HG03521 (cell line): ENCODE results near the gene AP1G2.
"Not testable (repeated sequence)": the region's sequence is repeated elsewhere in the genome, so short reads cannot be mapped to it uniquely, and the experiment has no call there.

ENCODE experiments used
- ATAC-seq: cut with Tn5 transposase; IDR thresholded peaks from one replicate; pipeline ENCODE4 v1.9.1; 2021; ENCODE audit warnings: mild to moderate bottlenecking, moderate library complexity; ENCODE audit not compliant: unreplicated experiment

AP1G2 gene, protein sequence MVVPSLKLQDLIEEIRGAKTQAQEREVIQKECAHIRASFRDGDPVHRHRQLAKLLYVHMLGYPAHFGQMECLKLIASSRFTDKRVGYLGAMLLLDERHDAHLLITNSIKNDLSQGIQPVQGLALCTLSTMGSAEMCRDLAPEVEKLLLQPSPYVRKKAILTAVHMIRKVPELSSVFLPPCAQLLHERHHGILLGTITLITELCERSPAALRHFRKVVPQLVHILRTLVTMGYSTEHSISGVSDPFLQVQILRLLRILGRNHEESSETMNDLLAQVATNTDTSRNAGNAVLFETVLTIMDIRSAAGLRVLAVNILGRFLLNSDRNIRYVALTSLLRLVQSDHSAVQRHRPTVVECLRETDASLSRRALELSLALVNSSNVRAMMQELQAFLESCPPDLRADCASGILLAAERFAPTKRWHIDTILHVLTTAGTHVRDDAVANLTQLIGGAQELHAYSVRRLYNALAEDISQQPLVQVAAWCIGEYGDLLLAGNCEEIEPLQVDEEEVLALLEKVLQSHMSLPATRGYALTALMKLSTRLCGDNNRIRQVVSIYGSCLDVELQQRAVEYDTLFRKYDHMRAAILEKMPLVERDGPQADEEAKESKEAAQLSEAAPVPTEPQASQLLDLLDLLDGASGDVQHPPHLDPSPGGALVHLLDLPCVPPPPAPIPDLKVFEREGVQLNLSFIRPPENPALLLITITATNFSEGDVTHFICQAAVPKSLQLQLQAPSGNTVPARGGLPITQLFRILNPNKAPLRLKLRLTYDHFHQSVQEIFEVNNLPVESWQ

DNA sequence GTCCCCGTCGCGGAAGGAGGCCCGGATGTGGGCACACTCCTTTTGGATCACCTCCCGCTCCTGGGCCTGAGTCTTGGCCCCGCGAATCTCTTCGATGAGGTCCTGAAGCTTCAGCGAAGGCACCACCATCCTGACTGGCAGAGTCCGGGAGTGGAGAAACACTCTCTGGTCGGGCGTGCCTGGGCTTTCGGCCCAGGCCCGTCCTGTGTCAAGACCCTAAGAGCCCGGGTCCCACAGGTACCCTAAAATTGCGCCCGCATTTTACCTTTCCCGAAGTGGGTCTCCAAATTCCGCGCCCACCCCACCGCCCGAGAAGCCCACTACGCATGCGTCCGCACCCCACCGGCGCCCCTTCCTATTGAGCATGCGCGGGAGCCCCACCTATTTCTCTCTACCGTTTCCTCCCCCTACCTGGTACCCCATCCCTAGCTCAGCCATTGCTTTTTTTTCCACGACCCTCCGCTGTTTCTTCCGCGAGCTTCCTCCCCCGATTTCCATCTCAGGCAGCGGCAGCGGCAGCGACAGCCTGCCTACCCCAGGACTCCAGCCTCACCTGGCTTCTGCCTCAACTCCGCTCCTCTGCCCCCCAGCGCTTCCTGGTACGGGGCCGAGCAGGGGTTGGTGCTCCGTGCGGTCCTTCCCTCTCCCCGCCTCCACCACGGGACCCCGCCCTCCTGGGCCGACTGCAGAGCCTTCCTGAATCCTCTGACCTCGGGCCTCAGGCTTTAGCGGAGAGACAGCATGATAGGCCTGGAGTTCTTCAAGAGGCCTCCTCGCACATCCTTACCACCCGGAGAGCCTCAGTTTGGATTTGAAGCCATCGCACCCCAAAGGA, at the start of gene AP1G2:
TSS of gene AP1G2 (minus strand) at position 606 of the 835 bp plus-strand sequence. CDS start at position 129, 477 bp downstream.
- ATAC-seq, result peak; percentile 80

DNA sequence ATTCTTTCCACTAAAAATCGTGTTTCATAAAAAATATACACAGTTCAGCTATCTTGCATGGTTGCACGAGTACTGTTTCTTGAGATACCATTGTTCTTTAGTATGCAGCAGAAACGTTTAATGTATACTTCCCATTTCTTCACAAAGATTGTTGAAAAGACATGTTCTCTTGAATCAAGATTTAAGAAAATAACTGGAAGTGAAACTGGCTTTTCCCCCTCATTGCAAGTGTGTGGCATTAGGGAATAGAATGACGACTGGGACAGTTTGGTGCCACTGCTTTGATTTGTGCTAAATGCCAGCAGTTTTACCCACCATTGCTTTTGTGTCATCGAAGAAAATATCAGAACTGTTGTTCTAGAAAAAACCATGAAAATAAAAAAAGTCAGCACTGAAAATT, 48.3 kb upstream of the AP1G2 start:
- no peak for ATAC-seq

DNA sequence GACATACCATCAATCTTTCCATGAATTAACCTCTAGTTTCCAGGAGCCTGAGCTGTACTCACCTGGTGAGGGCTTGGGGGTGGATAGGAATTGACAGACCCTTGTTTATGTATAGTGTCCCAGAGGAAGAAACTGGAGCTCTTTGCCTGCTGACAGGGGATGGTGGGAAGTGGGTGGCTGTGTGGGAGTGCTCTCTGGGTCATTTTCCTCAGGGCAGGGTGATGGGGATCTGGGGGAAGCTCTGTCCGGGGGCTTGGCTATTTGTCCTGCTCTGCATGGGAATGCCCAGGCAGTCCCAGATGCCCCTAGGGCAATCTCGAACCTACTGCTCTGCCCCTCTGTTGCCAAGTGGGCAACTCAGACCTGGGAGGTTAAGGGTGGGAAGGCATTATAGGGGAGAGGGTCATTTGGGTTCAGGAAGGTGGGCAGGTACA, 46.8 kb upstream of the AP1G2 start:
- no peak for ATAC-seq

DNA sequence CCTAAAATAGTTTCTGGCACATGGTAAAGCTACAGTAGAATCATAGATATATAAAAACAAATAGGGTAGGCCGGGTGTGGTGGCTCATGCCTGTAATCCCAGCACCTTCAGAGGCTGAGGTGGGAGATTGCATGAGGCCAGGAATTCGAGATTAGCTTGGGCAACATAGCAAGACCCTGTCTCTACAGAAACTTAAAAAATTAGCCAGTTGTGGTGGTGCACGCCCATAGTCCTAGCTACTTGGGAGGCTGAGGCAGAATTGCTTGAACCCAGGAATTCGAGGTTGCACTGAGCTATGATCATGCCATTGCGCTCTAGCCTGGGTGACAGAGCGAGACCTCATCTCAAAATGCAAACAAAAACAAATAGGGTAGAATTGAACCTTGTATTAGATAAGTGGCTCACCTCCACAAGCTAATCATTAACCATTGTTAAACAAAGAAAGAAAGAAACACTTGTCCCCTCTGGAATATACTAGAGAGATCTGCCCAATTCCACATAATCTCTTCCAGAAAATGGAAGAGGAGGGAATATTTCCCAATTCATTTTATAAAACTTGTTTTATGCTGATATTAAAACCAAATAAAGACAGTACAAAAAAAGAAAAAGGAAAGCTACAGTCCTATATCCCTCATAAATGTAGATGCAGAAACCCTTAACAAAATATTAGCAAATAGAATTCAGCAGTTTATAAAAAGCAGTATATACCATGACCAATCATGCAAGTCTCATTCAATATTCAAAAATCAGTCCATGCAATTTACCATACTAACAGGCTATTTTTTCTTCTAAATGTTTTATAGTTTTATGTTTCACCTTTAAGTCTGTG, 45.9 kb upstream of the AP1G2 start:
- no peak for ATAC-seq

DNA sequence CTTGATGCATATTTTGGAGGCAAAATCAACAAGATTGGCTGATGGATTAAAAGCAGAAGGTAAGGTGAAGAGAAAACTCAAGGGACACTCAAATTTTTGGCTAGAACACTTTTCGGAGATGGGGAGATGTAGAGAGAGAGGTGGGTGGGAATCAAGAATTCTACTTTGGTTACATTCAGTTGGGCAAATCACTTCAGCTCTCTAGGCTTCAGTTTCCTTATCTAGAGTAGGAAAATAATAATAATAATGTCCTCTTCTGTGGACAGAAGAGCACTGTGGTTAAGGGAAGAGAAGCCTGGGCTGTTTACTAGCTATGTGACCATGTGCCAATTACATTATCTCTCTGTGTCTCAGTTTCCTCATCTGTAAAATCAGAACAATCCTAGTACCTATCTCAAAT, 45.2 kb upstream of the AP1G2 start:
- ATAC-seq, result no peak

DNA sequence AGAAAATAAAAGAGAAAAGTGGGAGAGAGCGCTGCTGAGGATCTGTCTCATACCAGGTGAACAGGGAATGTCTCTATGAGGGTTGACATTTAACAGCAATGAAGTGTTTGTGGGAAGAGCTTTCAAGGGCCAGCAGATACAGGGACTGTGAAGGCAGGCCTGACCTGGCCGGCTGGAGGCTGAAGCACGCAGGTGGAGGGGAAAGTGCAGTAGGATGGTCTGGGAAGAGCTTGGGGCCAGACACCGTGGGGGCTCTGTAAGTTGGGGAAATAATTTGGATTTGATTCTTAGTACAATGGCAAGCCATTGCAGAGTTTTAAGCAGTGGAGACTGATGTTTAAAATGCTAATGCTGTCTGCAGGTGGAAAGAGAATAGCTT, 44.8 kb upstream of the AP1G2 start:
- ATAC-seq, result no peak

DNA sequence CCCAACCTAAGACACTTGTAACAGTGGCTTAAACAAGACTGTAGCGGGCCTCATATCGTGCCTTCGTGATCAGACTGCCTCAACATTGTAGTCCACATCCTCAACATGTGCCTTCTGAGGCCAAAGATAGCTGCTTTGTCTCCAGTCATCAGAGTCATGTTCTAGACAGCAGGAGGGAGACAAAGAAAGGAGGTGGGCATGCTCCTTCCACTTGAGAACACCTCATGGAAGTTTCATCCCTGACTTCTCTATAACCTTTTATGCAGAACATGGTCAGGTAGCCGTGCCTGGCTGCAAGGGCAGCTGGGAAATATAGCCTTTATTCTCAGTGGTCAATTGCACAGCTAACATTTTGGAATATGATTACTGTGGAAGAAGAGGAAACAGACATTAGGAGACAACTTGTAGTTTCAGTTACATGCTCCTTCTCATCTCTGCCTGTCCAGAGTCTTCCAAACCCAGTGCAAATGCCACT, 43.3 kb upstream of the AP1G2 start:
- no peak for ATAC-seq

DNA sequence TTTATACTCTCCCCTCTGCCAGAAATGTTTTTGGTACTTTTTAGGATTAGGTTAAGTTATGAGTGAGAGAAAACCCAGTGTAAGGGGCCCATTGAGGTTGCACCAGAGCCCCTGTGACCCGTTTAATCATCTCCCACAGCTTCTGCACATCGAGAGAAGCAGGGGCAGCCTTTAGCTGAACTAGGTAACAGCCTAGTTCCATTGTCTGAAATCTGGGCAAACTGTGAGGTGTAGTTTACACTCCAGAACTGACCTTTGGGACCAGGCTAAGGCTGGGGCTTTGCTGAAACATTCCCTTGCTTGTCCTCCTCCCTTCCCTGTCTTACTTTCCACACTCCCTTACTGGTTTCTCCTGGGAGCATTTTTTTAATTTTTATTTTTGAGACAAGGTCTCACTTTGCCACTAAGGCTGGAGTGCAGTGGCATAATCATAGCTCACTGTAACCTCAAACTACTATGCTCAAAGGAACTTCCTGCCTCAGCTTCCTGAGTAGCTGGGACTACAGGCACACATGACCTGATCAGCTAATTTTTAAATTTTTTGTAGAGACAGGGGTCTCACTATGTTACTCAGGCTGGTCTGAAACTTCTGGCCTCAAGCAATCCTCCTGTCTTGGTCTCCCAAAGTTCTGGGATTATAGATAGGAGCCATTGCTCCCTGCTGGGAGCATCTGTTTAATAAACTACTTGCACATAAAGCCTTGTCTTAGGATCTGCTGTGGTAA, 42.7 kb upstream of the AP1G2 start:
- no peak for ATAC-seq

DNA sequence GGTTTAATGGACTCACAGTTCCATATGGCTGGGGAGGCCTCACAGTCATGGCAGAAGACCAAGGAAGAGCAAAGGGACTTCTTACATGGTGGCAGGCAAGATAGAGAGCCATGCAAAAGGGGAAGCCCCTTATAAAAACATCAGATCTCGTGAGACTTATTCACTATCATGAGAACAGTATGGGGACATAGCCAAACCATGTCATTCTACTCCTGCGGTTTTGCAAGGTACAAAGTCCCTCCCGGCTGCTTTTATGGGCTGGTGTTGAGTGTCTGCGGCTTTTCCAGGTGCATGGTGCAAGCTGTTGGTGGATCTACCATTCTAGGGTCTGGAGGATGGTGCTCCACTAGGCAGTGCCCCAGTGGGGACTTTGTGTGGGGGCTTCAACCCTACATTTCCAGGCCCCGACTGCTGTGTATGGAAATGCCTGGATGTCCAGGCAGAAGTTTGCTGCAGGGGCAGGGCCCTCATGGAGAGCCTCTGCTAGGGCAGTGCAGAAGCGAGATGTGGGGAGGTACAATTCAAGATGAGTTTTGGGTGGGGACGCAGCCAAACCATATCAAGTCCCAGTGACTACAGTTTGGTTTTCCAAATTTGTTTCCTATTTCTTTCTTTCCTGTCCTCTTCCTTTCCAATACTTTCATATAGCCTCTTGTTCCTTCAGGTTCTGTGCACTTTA, 42.0 kb upstream of the AP1G2 start:
- not testable (repeated sequence) for ATAC-seq

DNA sequence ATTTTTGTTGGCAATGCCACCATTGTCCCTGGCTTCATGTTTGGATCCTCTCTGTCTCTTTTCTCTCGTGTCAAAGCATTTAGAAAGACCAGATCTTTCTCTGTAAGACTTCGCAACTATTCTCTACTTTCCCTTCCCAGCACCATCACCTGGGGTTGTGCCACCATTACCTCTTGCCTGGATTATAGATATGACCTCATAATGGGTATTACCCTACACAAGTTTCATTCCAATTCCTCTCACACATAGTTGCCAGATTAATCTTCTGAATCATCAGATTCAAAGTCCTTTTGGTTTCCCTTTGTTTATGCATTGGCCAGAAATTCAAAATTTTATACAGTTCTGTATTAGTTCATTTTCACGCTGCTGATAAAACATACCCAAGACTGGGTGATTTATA, 41.4 kb upstream of the AP1G2 start:
- ATAC-seq, result no peak

DNA sequence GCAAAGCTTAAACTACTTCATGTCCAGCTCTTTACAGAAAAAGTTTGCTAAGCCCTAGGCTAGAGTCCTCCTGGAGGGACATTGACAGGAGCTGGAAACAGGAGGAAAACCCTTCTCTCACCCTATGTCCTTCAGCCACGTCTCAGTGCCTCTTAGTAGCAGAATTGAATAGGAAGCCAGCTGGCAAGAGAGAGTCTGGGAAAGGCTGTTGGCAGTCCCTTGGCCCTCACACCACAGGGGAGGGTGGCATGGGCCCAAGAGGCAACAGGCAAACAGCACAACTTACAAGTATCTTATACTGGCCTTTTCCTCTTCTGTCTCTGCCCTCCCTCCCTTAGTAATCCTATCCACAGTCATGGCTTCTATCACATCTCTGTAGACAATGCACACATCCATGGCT, 40.9 kb upstream of the AP1G2 start:
- ATAC-seq, result no peak

DNA sequence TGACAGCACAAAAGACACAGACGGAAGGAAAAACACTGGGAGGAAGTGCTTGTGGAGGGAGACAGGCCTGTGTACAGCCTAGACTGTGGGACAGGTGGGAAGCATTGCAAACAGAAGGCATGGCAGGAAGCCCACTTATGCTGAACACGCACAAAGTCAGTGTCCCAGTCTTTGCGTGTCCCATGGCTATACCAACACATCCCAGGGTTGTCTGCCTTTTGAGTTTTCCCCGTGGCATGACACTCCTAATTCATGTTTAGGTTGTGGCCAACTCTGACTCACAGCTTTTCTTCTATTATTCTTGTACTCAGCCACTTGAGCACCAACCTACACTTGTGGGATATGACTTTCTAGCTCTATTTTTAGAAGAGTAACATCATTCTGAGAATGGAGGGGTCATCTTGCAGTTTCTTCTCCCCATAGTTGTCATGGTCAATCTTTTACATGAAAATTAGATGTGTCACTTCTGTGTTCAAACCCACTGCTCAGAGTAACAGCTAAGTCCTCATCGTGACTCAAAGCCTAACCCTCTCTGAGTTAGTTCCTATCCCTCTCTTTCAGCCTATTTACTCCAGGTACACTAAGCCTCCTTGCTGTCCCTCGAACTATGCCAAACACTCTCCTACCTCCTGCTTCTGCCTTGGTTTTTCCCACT, 38.5 kb upstream of the AP1G2 start:
- ATAC-seq, result peak; percentile 75

DNA sequence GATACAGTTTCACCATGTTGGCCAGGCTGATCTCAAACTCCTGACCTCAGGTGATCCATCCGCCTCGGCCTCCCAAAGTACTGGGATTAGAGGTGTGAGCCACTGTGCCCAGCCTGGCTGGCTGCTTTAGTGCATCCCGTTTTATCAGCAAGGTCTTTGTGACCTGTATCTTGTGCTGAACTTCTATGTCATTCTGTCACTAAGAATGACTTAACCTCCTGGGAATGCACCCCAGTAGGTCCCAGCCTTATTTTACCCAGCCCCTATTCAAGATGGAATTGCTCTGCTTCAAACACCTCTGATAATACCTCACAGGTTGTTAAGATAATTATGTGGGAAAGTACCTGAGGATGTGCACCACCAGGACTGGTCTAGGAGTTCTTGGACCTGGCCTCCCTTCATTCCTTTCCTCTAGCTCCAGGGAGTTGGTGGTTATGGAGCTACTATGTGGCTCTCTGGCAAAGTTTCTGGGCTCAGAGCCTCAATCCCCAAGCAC, 37.1 kb upstream of the AP1G2 start:
- no peak for ATAC-seq

DNA sequence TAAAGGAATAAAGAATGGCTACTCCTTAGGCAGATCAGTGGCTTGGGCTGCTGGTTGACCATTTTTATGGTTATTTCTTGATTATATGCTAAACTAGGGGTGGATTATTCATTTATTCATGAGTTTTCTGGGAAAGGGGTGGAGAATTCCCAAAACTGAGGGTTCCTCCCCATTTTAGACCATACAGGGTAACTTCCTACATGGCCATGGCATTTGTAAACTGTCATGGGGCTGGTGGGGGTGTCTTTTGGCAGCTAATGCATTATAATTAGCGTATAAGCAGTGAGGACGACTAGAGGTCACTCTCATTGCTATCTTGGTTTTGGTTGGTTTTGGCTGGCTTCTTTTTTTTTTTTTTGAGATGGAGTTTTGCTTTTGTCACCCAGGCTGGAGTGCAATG, 36.6 kb upstream of the AP1G2 start:
- ATAC-seq, result no peak

DNA sequence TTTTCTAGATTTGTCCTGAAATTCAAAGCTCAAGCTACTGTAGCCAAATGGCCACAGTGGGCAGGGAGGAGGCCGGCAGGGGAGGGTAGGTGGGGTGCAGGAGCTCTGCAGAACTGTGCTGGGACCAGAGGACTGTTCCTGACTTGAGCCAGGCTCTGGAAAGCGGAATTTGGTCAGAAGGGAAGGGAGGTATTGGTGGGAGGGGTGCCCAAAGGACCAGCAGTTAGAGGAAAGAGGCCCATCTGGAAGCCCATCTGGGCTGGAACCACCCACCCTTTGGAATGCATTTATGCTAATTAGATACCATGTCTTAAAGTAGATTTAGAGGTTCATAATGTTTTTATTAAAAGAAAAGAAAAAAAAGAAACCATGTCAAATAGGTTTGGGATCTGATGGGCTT, 35.5 kb upstream of the AP1G2 start:
- no peak for ATAC-seq

DNA sequence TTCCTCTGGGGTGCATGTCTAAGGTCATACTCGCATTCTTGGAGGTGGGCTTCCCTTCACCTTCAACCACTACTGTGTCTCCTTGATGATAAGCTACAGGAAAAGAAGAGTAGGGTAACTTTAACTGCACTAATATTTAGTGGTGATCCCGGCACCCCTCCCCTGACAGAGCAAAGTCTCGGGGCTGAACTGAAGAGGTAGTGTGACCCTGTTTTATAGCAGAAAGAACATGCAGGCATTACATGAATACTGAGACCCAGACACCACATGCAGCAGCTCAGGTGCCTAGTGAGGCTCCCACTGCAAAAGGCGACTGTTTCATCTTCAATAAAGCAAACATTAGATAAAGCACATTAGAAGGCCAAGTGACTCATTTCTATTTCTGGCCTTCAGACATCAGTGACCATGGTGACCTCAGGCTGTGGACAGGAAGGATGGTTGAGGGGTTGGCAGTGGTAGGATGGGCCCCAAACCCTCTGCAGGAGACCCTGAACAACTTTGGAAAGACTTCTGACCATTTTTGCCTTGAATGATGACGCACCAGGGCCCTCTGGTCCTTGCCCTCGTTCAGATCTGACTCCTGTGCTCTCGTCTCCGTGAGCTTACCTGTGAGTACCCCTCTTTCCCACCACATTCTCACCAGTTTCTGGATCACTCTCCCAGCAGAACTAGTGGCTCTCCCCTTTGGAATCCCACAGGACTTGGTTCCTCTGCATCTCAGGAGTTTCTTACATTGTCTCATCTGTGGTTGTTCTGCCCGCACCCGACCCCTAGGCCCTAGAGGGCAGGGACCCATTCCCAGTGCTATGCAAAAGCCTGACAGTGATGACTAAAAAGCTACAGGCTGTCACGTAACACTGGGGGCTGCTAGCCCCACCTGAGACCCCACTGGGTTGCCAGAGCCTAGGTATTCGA, 34.8 kb upstream of the AP1G2 start:
- ATAC-seq, result no peak

DNA sequence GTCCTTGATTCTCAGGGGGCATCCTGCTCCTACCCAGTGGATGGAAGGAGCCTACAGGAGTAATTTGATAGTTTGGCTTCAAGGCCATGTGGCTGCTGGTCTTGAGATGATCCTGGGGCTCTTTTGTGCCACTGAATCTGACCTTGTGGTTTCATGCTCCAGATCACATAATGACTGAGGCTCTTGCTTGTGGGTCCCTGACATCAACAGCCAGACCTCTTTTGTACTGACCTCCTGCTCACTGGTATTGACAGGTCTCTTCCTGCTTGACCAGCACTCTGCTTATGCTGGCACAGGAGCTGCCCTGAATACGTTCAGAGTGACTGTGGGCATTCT, 34.2 kb upstream of the AP1G2 start:
- ATAC-seq, result no peak

DNA sequence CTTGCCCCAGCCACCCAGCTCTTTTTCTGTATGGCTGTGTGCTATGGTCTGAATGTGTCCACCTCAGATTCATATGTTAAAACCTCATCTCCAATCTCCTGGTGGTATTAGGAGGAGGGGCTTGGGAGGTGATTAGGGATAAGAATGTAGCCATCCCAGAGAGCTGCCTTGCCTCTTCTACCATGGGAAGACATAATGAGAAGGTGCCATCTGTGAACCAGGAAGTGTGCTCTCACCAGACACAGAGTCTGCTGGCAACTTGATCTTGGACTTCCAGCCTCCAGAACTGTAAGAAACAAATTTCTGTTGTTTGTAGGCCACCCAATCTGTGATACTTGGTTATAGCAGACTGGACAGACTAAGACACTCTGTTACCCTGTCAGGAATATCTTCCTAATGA, 33.8 kb upstream of the AP1G2 start:
- no peak for ATAC-seq
